Epithelial cell of alveolus of lung (primary cell): ENCODE measurements around the gene OR14J1. TPM values are rescaled to one million over a fixed set of nuclear protein-coding genes. Genes with fewer than 3 reads are reported as not detected.

Experiments used
- total RNA-seq: library from RNA; depleted of rRNA; stranded (reverse); fragments of >200 nt; gene quantifications from 2 replicates; pipeline ENCODE4 v1.2.1, GENCODE V29; 2015

The OR14J1 gene, protein sequence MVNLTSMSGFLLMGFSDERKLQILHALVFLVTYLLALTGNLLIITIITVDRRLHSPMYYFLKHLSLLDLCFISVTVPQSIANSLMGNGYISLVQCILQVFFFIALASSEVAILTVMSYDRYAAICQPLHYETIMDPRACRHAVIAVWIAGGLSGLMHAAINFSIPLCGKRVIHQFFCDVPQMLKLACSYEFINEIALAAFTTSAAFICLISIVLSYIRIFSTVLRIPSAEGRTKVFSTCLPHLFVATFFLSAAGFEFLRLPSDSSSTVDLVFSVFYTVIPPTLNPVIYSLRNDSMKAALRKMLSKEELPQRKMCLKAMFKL
- total RNA-seq = not detected in 2 replicates

GRCh38 chr6:29301316-29301715, at the start of gene OR14J1:
TSS of gene OR14J1 (plus strand) at chr6:29301701. CDS start at chr6:29306690, 4,989 bp downstream.

Other genes starting within 250 kb of the OR14J1 start
- not detected in 2 replicates for gene OR2B3, start 214.4 kb upstream of the OR14J1 start, total RNA-seq
- gene OR2J1, start 202.2 kb upstream of the OR14J1 start, total RNA-seq = not detected in 2 replicates
- not detected in 2 replicates for gene OR2J3, start 193.6 kb upstream of the OR14J1 start, total RNA-seq
- gene OR2J2, start 130.8 kb upstream of the OR14J1 start, total RNA-seq = not detected in 2 replicates
- not detected in 2 replicates for gene OR5V1, start 67.2 kb downstream of the OR14J1 start, total RNA-seq
- not detected in 2 replicates for gene OR12D3, start 73.6 kb downstream of the OR14J1 start, total RNA-seq
- gene OR12D2, start 93.9 kb downstream of the OR14J1 start, total RNA-seq = not detected in 2 replicates
- not detected in 2 replicates for gene OR12D1, start 113.2 kb downstream of the OR14J1 start, total RNA-seq
- not detected in 2 replicates for gene OR10C1, start 137.6 kb downstream of the OR14J1 start, total RNA-seq
- gene OR11A1, start 155.4 kb downstream of the OR14J1 start, total RNA-seq = not detected in 2 replicates
- gene OR2H1, start 155.5 kb downstream of the OR14J1 start, total RNA-seq = not detected in 2 replicates
- gene MAS1L, start 186.3 kb downstream of the OR14J1 start, total RNA-seq = not detected in 2 replicates